Esophagus (tissue), 2 donors: Measurements from ENCODE around the gene CIT. TPM values are rescaled to one million over a fixed set of nuclear protein-coding genes. Genes with fewer than 3 reads are reported as not detected.
A peak's percentile ranks its signal among the peaks of the same experiment; 100 is the strongest.
"Not testable (repeated sequence)": the region's sequence is repeated elsewhere in the genome, so short reads cannot be mapped to it uniquely, and the experiment has no call there.

Source experiments
- H3K27ac ChIP-seq, 2 donors: one replicate each; pipeline ENCODE4 v1.5.1; 2013; ENCODE audit warnings: low read depth in 2 of 2, mild to moderate bottlenecking in 2 of 2, inconsistent platforms in 1 of 2, low read length in 1 of 2, moderate library complexity in 1 of 2
- H3K27me3 ChIP-seq, 2 donors: one replicate each; pipeline ENCODE4 v1.6.1; 2013; ENCODE audit warnings: low read length in 2 of 2, control low read depth in 1 of 2, mild to moderate bottlenecking in 1 of 2; ENCODE audit not compliant: insufficient read depth in 2 of 2, control insufficient read depth in 1 of 2
- H3K36me3 ChIP-seq, 2 donors: one replicate each; pipeline ENCODE4 v1.6.1; 2013; ENCODE audit warnings: low read length in 1 of 2; ENCODE audit not compliant: control insufficient read depth in 2 of 2, insufficient read depth in 2 of 2
- H3K4me1 ChIP-seq, 2 donors: one replicate each; pipeline ENCODE4 v1.6.1; 2013; ENCODE audit warnings: low read length in 1 of 2; ENCODE audit not compliant: control insufficient read depth in 2 of 2, insufficient read depth in 2 of 2
- H3K4me3 ChIP-seq, 2 donors: one replicate each; pipeline ENCODE4 v1.5.1; 2013; ENCODE audit warnings: low read length in 2 of 2, mild to moderate bottlenecking in 2 of 2, low read depth in 1 of 2, moderate library complexity in 1 of 2
- H3K9me3 ChIP-seq, 2 donors: one replicate each; pipeline ENCODE4 v1.6.1; 2013; ENCODE audit warnings: mild to moderate bottlenecking in 2 of 2, low read depth in 1 of 2, low read length in 1 of 2, moderate library complexity in 1 of 2; ENCODE audit not compliant: control insufficient read depth in 2 of 2, insufficient read depth in 1 of 2
- WGBS, 2 donors: extraction: QIAGEN DNeasy Blood & Tissue Kit; methylation state at CpG; one replicate each; pipeline ENCODE4 v1.1.7; 2013; 5-methylcytosine and 5-hydroxymethylcytosine counted together
- polyA plus RNA-seq, 2 donors: library from polyadenylated mRNA; stranded (reverse); fragments of 200-250 nt; gene quantifications; one replicate each; pipeline ENCODE4 v1.2.3, GENCODE V29; 2013
- donor health status: healthy with polysubstance abuse.
- donor health status: Bipolar disorder and iron deficiency.

The CIT gene
- polyA plus RNA-seq, 2 donors, result 2.9 to 4.1 TPM

GRCh38 chr12:119901670-119902069, 24.6 kb upstream of the CIT start:
- no peaks in the 10 kb centered on the region for H3K4me1 ChIP-seq
- H3K9me3 ChIP-seq, result no peaks in the 10 kb centered on the region
- WGBS, 2 donors, result 66 to 73% methylated on average over 2 of the region's 2 CpGs
- H3K4me3 ChIP-seq, result no peak overlapping the region
- H3K36me3 ChIP-seq, result no peaks in the 10 kb centered on the region
- H3K27ac ChIP-seq, result no peak overlapping the region
- no peaks in the 10 kb centered on the region for H3K27me3 ChIP-seq

GRCh38 chr12:119894916-119895315, 17.8 kb upstream of the CIT start:
- Histone ChIP-seq H3K4me1 (no peaks in the 10 kb centered on the region), H3K27me3 (no peaks in the 10 kb centered on the region), H3K27ac (no peak overlapping the region), H3K9me3 (peaks cover 0 to 4% of the 10 kb centered on the region in 2 donors), H3K4me3 (no peak overlapping the region), H3K36me3 (no peaks in the 10 kb centered on the region)
- WGBS, 2 donors, result 41 to 59% methylated on average over 1 of the region's 1 CpG

- not testable (repeated sequence) for H3K27me3 ChIP-seq, H3K9me3 ChIP-seq, H3K36me3 ChIP-seq, H3K4me1 ChIP-seq, H3K4me3 ChIP-seq, H3K27ac ChIP-seq
- WGBS, 2 donors, result 36 to 58% methylated on average over 1 of the region's 1 CpG
Measured at GRCh38 chr12:119892611-119893010, 15.5 kb upstream of the CIT start.

GRCh38 chr12:119885549-119885948, 8.4 kb upstream of the CIT start:
- Histone ChIP-seq H3K9me3 (no peaks in the 10 kb centered on the region), H3K27me3 (no peaks in the 10 kb centered on the region), H3K4me3 (no peak overlapping the region), H3K4me1 (no peaks in the 10 kb centered on the region), H3K27ac (no peak overlapping the region), H3K36me3 (no peaks in the 10 kb centered on the region)
- 60 to 61% methylated on average over 3 of the region's 3 CpGs for WGBS, 2 donors

GRCh38 chr12:119883791-119884190, 6.7 kb upstream of the CIT start:
- H3K27ac ChIP-seq, H3K4me1 ChIP-seq, H3K4me3 ChIP-seq, H3K9me3 ChIP-seq, H3K36me3 ChIP-seq, H3K27me3 ChIP-seq: not testable (repeated sequence)
- 78 to 88% methylated on average over 4 of the region's 4 CpGs for WGBS, 2 donors

- Histone ChIP-seq H3K9me3 (no peaks in the 10 kb centered on the region), H3K4me1 (no peaks in the 10 kb centered on the region), H3K36me3 (no peaks in the 10 kb centered on the region), H3K27ac (no peak overlapping the region), H3K27me3 (no peaks in the 10 kb centered on the region), H3K4me3 (no peak overlapping the region)
- 91 to 96% methylated on average over 4 of the region's 4 CpGs for WGBS, 2 donors
Measured at GRCh38 chr12:119883237-119883636, 6.1 kb upstream of the CIT start.

GRCh38 chr12:119877639-119877948, 474 bp upstream of the CIT start:
- Histone ChIP-seq H3K27me3 (no peaks in the 10 kb centered on the region), H3K27ac (no peak overlapping the region), H3K36me3 (no peaks in the 10 kb centered on the region), H3K9me3 (no peaks in the 10 kb centered on the region), H3K4me1 (peaks cover 0 to 4% of the 10 kb centered on the region in 2 donors), H3K4me3 (peak overlapping the region; percentile 4 to 16)
- WGBS, 2 donors, result 31 to 32% methylated on average over 4 of the region's 4 CpGs

- Histone ChIP-seq H3K4me1 (peaks cover 0 to 3% of the 10 kb centered on the region in 2 donors), H3K27ac (no peak overlapping the region), H3K4me3 (no peak overlapping the region), H3K27me3 (no peaks in the 10 kb centered on the region), H3K9me3 (no peaks in the 10 kb centered on the region), H3K36me3 (no peaks in the 10 kb centered on the region)
- 80 to 85% methylated on average over 5 of the region's 5 CpGs for WGBS, 2 donors
Measured at GRCh38 chr12:119870457-119870856, 6.7 kb downstream of the CIT start.

- H3K4me1 ChIP-seq, result peaks cover 0 to 3% of the 10 kb centered on the region in 2 donors
- peak overlapping the region; percentile 14 to 58 for H3K27ac ChIP-seq
- no peaks in the 10 kb centered on the region for H3K36me3 ChIP-seq
- H3K4me3 ChIP-seq, result no peak overlapping the region
- no peaks in the 10 kb centered on the region for H3K9me3 ChIP-seq
- no peaks in the 10 kb centered on the region for H3K27me3 ChIP-seq
- WGBS, 2 donors, result 67 to 71% methylated on average over 5 of the region's 5 CpGs
Measured at GRCh38 chr12:119869720-119870119, 7.4 kb downstream of the CIT start.

GRCh38 chr12:119868992-119869391, 8.1 kb downstream of the CIT start:
- WGBS, 2 donors, result 73% methylated on average over 5 of the region's 5 CpGs
- Histone ChIP-seq H3K4me1 (peaks cover 0 to 3% of the 10 kb centered on the region in 2 donors), H3K36me3 (no peaks in the 10 kb centered on the region), H3K4me3 (no peak overlapping the region), H3K9me3 (no peaks in the 10 kb centered on the region), H3K27me3 (no peaks in the 10 kb centered on the region), H3K27ac (no peak overlapping the region)
